Memory B cell (primary cell): Measurements from ENCODE around the gene BICD2.

Experiments used
- ATAC-seq: fragments of 150-1000 bp; cut with Tn5 transposase; 2 replicates; pipeline ENCODE4 v1.10.0; 2021; ENCODE audit warnings: low read depth, mild to moderate bottlenecking, moderate library complexity
- DNase-seq, 2 donors: peaks; one replicate each; pipeline ENCODE4 v3.0.0; 2022; ENCODE audit warnings: low spot score in 2 of 2
- H3K27ac Mint-ChIP-seq: one replicate; pipeline ENCODE4 v1.8.0; 2022; ENCODE audit warnings: mild to moderate bottlenecking, moderate library complexity, mixed read lengths
- H3K27me3 Mint-ChIP-seq: one replicate; pipeline ENCODE4 v1.8.0; 2022; ENCODE audit warnings: mixed read lengths
- H3K36me3 Mint-ChIP-seq: one replicate; pipeline ENCODE4 v1.8.0; 2022; ENCODE audit warnings: mild to moderate bottlenecking, mixed read lengths
- H3K4me1 Mint-ChIP-seq: one replicate; pipeline ENCODE4 v1.8.0; 2022; ENCODE audit warnings: mixed read lengths
- H3K4me3 Mint-ChIP-seq: one replicate; pipeline ENCODE4 v1.8.0; 2022; ENCODE audit warnings: mild to moderate bottlenecking, moderate library complexity, mixed read lengths
- H3K9me3 Mint-ChIP-seq: one replicate; pipeline ENCODE4 v1.8.0; 2022; ENCODE audit warnings: mixed read lengths

The BICD2 gene

DNA sequence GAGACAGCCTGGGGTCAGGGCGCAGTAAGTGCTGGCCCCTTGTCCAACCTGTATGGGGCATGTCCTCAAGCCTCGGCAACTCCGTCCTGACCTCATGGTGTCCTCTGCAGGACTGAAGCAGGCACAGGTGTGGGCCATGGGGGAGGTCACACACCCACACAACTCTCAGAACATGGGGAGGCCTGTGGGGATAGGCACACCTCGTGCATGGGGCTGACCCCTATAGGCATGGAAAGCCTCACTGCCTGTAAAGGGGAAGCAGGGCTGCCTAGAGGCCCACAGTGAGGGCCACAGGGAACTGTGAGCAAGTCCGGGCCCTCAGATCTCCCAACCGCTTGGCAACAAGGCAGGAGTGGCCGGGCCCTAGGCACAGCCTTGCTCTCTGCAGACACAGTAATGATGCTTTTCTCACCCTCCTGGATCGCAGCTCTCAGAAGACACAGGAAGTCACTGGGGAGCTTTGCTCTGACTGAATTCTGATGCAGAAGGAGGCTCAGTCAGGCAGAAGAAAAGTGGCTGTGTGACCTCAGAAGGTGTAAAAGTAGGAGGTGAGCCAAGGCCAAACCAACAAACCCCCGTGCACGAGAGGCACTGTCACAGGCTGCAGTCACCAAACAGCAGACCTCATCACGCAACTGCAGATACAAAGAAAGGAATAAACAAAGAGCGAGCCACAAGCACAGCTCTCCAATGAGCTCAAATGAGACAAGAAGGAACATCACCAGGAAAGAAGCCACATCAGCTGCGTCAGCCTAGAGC is 100.1 kb downstream of the BICD2 start:
- Mint-ChIP-seq H3K27ac (no peak overlapping the region), H3K36me3 (peaks cover 8% of the 10 kb centered on the region), H3K4me3 (no peak overlapping the region), H3K27me3 (no peaks in the 10 kb centered on the region), H3K9me3 (no peaks in the 10 kb centered on the region), H3K4me1 (peaks cover 34% of the 10 kb centered on the region)
- no peak for DNase-seq
- ATAC-seq = no peak

DNA sequence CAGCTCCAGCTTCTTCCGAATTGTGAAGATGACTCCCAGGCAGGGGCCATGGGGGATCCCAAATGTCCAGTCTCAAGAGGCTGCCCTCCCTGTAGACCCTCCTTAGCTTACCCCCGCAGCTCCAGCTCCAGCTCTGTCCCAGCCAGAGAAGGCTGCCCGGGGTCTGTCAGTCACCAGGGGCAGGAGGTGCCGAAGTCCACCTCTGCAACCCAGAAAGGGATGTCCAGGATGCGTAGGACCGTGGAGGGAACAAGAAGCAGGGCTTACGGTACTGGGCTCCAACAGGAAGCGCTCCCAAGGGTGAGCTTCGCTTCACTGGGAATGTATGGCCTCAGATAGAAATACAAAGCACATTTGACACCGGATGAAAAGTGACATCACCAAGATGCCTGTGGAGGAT is 100.7 kb downstream of the BICD2 start:
- no peak overlapping the region for H3K27ac Mint-ChIP-seq
- peaks cover 8% of the 10 kb centered on the region for H3K36me3 Mint-ChIP-seq
- H3K27me3 Mint-ChIP-seq = no peaks in the 10 kb centered on the region
- no peak overlapping the region for H3K4me3 Mint-ChIP-seq
- DNase-seq (no peak), ATAC-seq (no peak)
- H3K9me3 Mint-ChIP-seq = no peaks in the 10 kb centered on the region
- peaks cover 29% of the 10 kb centered on the region for H3K4me1 Mint-ChIP-seq

DNA sequence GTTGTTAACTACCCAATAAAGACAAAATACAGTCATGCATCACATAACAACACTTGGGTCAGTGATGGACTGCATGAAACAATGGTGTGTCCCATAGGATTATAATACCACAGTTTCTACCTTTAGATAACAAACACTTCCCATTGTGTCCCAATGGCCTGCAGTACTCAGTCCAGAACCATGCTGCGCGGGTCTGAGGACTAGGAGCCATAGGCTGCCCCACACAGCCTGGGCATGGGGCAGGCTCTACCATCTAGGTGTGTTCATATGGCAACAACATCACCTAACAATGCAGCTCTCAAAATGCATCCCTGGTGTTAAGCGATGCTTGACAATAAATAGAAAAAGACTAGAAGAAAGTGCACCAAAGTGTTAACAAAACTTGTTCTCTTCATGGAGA is 101.5 kb downstream of the BICD2 start:
- Mint-ChIP-seq H3K4me1 (peaks cover 24% of the 10 kb centered on the region), H3K27me3 (no peaks in the 10 kb centered on the region), H3K36me3 (peaks cover 8% of the 10 kb centered on the region), H3K4me3 (no peak overlapping the region), H3K27ac (no peak overlapping the region), H3K9me3 (no peaks in the 10 kb centered on the region)
- ATAC-seq = no peak
- no peak for DNase-seq

DNA sequence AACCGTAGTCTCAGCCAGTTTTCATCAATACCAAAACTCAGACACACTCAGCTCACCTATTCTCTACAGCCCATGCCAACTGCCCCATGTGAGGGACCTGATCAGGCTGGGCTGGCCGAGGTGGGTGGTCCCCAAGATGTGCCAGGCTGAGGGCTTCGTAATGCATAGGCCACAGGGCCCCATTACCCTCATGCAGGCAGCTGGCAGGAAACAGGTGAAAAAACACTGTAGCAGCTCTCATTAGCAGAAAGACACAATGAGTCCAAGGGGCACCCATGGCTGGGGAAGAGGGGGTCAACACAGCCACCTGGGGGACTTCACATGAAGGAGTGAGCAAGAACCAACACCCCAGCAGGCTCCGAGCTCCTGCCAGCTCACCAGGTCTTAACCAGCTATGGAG is 102.9 kb downstream of the BICD2 start:
- H3K27me3 Mint-ChIP-seq = no peaks in the 10 kb centered on the region
- H3K27ac Mint-ChIP-seq = no peak overlapping the region
- H3K9me3 Mint-ChIP-seq = no peaks in the 10 kb centered on the region
- peaks cover 17% of the 10 kb centered on the region for H3K4me1 Mint-ChIP-seq
- DNase-seq (no peak), ATAC-seq (no peak)
- peaks cover 7% of the 10 kb centered on the region for H3K36me3 Mint-ChIP-seq
- no peak overlapping the region for H3K4me3 Mint-ChIP-seq
